GM18867 (cell line): Measurements from ENCODE around the gene RAPSN.
A peak's percentile ranks its signal among the peaks of the same experiment; 100 is the strongest.

Source experiments
- ATAC-seq: cut with Tn5 transposase; IDR thresholded peaks from one replicate; pipeline ENCODE4 v1.9.1; 2021; ENCODE audit warnings: mild to moderate bottlenecking, moderate library complexity; ENCODE audit not compliant: unreplicated experiment

The RAPSN gene

GRCh38 chr11:47409440-47410369 is 39.2 kb downstream of the RAPSN start:
- no peak for ATAC-seq

GRCh38 chr11:47408598-47409439 is 40.1 kb downstream of the RAPSN start:
- ATAC-seq, result no peak

- ATAC-seq, result peak; percentile 81
These were observed 41.0 kb downstream of the RAPSN start, which contains the start of gene SLC39A13 for GRCh38 chr11:47407746-47408590. TSS of gene SLC39A13 (plus strand) at chr11:47408590. CDS start at chr11:47410095, 1,505 bp downstream.

DNA sequence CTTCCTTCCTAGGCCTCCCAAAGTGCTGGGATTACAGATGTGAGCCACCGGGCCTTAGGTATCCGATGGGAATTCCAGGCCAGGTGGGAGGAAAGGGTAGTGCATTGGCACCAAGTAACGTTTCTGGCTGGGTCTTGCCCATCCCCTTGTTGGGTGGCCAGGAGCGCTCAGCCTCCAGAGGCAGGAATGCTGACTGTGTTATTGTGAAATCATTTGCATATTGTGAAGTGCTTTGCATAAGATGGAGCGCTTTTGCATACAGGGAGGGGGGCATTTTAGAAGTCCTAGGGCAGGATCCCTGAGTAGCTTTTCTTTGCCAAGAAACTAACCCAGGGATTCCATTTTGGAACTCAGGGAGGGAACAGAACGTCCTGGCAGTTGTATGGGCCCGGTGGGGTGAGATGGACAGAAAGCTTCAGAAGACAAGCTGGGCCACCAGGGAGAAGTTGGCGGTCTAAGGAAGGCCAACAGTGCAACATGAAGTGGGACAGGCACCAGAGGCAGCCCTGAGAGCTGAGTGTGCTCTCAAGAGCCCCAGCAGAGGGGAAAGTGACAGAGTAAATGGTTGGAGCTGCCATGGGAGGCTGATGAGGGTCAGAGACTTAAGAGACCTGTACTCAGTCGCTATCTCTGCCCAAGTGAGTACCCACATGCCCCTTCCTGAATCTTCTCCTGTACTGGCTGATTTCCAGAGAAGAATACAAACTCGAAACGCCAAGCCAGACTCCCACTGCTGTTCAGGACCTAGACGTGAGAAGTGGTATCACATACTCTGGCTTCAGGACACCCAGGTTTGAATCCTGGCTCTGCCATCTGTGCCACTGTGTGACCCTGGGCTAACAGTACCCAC is 41.8 kb downstream of the RAPSN start:
- ATAC-seq, result no peak

DNA sequence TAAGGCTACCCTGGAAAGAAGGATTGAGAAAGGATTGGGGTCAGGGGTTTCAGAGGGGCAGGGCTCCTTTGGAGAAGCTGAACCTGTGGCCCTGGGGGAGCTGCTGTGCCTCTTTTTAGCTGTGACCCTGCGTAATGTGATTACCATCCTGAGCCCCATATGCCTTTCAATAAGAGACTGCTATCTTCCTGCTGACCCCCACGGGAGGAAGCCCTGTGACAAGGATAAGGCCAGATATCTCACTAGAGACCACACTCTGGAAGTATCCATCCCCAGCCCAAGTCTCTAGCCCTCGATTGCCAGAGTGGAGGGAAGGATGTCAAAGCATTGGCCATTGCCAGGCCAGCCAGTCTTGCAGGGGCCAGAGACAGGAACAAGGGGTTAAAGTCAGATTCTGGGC is 45.4 kb downstream of the RAPSN start:
- no peak for ATAC-seq

- no peak for ATAC-seq
These were observed 45.8 kb downstream of the RAPSN start for GRCh38 chr11:47403135-47403534.

GRCh38 chr11:47400768-47401279 is 48.1 kb downstream of the RAPSN start:
- peak; percentile 81 for ATAC-seq

DNA sequence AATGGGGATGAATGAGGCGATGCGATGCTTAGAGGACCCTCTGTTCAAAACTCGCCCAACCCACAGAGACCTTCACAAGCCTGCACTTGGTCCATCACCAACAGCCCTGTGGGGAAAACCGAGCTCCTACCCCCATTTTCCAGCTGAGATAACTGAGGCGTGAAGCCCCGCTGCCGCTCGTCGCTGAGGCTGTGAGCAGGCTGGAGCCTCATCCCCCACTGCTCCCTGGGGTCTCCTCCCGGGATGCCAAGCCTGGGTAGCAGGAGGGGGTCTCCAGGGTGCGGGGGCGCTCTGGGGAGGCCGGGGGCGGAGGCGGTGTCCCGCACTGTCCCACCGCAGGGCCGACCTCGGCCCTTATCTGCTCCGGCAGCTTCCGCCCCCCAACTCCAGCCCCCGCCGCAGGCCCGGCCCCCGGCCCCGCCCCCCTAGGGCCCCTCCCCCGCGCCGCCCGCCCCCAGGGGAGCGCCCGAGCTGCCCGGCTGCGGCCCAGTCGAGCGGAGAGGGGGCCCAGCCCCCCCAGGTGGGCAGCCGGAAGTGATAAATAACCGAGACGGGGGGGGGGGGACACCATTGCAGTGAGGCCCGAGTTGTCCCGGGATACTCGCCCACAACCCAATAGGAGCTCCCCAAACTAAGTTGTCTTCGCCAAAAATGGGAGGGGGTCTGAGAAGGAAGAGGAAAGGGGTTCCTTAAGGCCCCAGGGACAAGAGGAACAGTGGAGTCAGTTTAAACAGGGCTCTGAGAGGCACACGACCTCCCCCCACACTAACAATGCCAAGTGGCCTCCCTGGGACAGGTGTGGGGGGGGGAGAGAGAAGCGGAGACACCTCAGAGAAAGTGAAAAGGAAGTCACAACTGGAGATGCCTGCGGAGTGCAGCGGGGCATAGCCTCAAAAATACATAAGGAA is 48.8 kb downstream of the RAPSN start:
- ATAC-seq, result peak; percentile 45

DNA sequence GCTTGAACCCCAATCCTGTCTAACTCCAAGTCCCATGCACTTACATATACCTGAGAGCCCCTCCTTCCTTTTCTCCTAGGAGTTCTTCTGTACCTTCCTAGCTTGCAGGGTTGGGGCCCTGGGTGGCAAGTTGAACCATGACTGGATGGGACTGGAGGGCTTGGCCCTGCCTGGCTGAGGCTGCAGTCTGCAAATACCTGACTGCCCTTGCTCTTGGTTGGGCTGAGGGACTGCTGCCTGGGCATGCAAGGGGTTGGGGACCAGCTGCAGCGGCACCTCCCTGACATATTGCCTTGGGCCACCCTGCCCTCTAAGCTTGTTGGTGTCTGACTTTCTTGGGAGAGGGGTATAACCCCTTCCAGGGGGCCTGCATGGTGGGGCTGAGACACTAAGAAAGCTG is 50.4 kb downstream of the RAPSN start:
- ATAC-seq, result no peak

DNA sequence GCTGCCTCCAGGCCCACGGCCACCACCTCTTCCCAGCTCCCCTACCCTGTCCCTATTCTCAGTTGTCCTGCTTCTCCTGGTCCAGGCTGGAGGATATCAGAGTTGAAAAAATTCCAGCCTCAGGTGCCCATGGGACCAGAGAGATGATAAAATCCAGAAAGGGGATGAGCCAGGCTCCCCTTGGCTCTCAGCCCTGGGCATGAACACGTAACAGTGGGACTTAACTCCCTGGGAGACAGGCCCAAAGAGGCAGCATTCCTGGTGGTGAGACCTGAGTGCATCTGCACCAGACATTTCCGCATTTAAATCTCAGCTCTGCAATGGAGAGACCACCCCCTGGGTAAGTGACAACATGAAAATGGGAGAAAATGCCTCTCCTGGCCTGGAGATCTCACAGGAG is 50.9 kb downstream of the RAPSN start:
- ATAC-seq, result no peak

GRCh38 chr11:47396049-47396320 is 53.0 kb downstream of the RAPSN start:
- no peak for ATAC-seq

DNA sequence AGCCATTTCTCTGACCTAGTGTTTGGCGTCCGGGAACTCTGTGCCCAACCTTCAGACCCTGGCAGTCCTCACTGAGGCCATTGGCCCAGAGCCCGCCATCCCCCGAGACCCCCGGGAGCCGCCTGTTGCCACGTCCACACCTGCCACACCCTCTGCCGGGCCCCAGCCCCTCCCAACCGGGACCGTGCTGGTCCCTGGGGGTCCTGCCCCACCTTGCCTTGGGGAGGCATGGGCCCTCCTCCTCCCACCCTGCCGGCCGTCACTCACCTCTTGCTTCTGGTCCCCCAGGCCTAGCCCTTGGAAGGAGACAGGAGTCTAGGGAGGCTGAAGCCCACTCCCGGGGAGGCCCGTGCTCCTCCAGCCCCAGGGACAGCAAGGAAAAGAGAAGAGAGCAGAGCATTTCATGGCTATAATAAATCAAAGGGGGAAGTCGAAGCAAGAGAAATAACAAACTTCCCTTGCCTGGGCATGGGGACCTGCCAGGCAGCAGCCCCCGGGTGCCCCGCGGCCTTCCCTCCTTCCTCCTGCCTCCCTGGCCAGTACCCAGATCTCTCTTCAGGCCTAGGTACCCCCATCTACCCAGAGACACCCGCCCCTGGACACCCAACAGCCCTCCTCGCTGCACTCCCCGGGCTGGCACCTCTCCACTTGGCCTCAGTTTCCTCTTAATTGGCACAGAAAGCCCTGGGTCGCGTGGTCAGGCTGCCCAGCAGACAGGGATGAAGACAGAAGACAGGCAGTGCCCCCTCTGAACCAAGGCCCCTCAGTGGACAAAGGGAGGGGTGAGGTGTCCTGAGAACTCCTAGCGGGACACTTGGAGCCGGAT is 53.5 kb downstream of the RAPSN start:
- no peak for ATAC-seq

- ATAC-seq, result no peak
These were observed 54.4 kb downstream of the RAPSN start for GRCh38 chr11:47394322-47395222.

- no peak for ATAC-seq
These were observed 55.0 kb downstream of the RAPSN start for GRCh38 chr11:47394050-47394321.

DNA sequence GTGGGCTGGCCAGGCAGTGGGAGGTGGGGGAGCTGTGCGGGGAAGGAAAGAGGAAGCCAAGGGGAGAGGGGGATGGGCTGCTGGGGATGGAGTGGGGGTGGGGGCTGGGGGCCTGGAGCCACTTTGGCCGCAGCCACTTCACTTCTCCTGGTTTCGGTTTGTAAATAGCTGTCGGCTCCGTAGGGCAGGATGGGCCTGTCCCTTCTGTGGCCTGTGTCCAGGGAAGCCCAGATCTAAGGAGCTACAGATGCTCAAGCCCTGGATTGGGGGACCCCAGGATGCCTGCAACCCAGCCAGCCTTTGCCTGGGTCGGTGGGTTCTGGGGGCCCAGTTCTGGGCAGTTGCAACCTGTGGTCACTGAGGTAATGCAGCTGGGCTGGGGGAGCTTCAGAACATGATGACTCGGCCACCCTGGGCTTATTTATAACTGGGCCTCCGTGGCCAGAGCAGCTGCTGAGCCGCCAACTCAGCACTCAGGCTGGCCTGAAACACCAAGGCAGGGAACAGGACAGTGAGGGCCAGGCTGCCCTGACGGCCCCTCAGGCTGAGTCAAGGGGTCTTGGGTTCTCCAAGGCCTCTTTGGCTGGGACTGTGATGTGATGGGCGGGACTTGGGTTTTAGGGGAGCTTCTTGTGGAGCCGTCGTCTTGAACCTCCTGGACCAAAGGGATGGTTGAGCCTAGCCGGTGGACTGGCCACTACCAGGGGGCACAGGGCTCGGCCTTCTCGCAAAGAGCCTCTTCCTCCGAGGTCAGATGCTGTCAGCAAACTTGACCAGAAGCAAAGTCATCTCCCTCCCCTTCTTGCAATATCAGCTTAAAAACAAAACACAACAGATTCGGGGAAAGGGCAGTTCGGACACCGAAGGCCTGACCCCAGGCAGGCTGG is 55.5 kb downstream of the RAPSN start:
- no peak for ATAC-seq

GRCh38 chr11:47392546-47393162 is 56.3 kb downstream of the RAPSN start:
- ATAC-seq, result no peak
